ENCODE results near the gene DIP2C.
"Not testable (repeated sequence)": the region's sequence is repeated elsewhere in the genome, so short reads cannot be mapped to it uniquely, and the experiment has no call there.

Gene DIP2C

GRCh38 chr10:396535-397220 is 292.8 kb downstream of the DIP2C start:
- no peak for DNase-seq

GRCh38 chr10:396107-396506 is 293.4 kb downstream of the DIP2C start:
- DNase-seq: no peak

- DNase-seq: no peak
Measured at GRCh38 chr10:395665-396064, 293.8 kb downstream of the DIP2C start.

DNA sequence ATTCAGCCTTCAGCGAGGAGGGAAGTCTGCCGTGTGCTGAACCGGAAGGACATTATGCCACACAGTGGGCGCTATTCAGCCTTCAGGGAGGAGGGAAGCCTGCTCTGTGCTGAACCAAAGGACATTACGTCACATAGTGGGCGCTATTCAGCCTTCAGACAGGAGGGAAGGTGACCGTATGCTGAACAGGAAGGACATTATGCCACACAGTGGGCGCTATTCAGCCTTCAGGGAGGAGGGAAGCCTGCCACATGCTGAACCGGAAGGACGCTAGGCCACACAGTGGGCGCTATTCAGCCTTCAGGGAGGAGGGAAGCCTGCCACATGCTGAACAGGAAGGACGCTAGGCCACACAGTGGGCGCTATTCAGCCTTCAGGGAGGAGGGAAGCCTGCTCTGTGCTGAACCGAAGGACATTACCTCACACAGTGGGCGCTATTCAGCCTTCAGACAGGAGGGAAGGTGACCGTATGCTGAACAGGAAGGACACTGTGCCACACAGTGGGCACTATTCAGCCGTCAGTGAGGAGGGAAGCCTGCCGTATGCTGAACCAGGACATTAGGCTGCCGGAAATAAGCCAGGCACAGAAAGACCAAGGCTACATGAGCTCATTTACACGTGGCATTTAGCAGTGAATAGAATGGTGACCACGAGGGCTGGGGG is 294.9 kb downstream of the DIP2C start:
- DNase-seq: not testable (repeated sequence)

- DNase-seq: no peak
Measured at GRCh38 chr10:393787-394438, 295.6 kb downstream of the DIP2C start.

GRCh38 chr10:393106-393745 is 296.2 kb downstream of the DIP2C start:
- DNase-seq: no peak

DNA sequence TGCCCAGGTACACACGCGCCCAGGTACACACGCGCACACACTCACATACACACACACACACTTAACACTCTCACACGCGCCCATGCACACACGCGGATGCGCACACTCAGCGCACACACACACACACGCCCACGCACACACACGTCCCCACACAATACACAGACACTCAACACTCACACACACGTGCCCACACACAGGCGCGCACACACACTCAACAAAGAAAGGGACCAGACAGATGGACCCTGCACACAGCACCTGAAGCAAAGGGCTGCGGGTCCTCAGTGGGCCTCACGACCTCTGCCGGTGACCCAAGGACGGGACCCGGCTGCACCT is 296.8 kb downstream of the DIP2C start:
- no peak for DNase-seq

DNA sequence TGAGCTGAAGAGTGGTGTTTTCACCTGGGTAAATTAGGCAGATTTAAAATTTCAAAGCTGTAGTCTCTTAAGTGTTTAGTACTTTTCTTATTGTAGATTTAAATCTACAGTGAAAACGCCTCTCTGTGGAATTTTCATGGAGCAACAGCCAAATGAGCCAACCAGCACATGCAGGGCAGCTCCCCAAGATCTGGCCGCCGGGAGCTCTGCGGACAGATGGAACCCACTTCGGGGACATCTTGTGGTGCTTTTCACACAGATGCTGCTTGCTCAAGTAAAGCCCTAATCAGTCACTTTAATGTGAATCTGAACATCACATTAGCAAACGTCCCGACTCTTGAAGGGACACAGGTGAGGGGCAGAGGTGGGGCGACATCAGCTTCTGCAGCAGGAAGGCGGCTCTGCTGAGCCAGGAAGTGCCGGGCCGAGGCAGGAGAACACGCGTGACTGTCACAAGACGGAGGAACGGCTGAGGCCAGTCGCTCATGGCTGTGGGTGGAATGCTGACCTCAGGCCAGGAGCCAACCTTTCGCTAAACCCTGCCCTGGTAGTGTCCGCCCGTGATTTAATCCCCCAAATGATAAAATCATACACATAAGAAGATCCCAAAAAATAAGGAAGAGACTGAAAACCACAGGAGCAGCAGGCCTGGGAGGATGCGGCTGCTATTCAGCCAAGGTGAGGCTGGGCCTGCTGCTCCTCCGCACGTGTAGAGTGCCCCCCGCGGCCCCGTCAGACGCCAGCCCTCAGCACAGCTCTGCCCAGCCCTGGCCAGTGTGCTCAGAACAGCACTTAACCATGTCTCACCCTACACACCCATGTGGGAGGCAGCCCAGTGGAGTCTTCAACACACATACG is 297.4 kb downstream of the DIP2C start:
- DNase-seq: no peak

DNA sequence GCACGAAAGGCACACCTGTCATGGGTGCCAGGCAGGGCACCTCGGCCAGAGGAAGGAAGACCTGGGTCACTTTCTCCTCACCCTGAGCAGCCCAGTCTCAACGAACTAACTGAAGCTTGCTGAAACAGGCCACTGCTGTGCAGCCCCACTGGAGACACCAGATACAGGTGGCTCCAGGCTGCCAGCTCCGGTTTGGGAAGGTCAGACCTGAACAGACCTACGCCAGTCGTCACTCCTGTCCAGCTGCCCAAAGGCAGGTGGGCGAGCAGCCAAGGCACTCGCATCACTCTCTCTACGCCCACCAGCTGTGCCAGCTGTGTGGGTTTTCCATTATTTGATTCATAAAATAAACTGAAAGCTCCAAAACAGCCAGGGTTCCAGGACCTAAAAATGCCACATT is 298.2 kb downstream of the DIP2C start:
- peak; percentile 61 for DNase-seq

DNA sequence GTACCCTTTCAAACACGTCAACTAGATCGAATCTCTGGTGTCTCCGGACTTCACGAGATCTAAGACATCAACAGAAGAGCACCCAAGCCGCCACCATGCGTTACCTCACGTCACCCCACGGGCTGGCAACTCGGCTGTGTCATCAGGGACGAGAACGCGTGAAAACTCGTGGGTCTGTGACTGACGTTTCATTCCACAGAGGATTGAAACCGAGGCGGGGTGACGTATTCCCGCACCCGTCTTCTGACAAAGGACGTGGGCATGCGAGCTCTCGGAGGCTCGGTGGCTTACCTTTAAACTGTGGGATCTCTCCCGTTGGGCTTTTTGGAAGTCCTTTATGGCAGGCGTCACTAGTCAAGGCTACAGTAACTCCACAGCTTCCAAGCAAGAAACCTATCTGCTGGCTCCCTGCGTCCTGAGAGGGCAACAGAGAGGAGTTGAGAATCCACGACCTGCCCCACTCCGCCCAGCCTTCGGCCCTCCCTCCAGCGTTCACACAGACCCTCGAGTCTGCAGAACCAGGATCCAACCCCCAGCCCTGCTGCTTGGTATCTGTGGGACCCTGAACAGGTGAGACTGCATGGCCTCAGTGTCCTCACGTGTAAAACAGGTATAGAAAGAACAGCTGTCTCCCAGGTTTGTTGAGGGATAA is 298.9 kb downstream of the DIP2C start:
- no peak for DNase-seq

- no peak for DNase-seq
Measured at GRCh38 chr10:389836-390448, 299.5 kb downstream of the DIP2C start.

DNA sequence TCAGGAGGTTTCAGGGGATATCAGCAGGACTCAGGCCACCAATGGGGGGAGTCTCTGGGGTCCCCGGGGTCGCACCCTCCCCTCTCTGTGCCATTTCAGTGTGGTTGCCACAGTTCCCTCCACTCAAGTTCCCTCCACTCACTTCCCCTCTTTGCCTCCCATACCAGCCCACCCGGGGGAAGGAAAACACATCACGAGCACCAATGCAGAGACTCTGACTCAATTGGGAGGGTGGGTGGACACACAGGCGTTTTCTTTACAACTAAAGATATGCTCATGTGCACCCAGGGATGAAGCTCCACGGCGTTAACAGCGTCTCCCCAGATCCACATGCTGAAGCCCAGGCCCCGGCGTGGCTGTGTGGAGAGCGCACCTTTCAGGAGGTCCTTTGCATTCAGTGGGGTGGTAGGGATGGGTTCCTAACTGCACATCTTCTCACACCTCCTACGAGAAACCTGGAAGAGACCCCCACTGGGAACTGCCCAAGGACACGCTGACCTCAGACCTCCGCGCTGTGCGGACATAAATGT is 300.1 kb downstream of the DIP2C start:
- DNase-seq: no peak

DNA sequence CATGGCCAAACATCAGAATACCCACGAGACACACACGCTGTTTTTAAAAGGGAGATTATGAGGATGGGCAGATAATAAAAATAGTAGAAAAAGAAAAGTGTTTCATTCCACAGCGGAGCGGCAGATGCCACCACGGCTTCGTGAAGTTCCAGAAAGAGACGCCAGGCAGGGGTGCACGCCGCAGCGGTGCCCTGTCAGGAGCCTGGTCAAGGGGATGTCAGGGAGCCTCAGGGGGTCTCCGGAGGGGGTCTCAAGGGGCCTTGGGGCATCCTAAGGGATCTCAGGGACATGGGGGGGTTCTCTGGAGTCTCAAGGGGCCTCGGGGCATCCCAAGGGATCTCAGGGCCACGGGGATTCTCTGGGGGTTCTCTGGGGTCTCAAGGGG is 300.8 kb downstream of the DIP2C start:
- DNase-seq: no peak

DNA sequence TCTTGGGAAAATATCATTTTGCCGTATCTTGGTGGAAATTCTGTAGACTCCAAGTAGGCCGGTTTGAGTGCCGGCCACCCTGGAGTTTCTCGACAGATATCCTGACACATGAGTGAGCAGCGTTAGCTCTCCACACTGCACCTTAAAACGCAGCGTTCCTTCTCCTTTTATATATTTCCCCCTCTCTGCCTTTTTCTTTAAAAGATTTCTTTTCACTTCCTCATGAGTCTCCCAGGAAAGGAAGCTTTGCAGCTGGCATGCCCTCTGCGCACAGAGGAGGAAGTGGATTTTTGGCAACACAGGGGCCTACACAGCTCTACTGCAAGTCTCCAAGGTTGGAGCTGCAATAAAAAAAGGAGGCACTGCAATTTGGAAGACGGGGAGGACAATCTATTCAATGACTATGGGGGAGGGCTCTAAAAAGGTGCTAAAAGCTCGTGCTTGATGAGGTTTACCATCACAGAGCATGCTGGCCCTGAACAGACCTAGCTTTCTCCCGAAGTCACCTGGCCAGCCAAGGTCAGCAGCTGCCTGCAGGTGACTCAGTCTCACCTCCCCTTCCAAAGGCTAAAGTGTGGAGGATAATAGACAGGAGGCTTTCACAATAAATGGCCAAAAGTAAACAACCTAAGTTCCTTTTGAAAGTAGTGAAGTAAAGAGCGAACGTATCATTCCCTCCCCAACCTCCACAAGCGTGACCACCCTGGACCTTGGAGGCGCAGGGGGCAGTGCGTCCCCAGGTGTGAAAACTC is 301.4 kb downstream of the DIP2C start:
- DNase-seq: no peak

GRCh38 chr10:387593-387891 is 301.9 kb downstream of the DIP2C start:
- no peak for DNase-seq

GRCh38 chr10:386771-387592 is 302.5 kb downstream of the DIP2C start:
- no peak for DNase-seq

DNA sequence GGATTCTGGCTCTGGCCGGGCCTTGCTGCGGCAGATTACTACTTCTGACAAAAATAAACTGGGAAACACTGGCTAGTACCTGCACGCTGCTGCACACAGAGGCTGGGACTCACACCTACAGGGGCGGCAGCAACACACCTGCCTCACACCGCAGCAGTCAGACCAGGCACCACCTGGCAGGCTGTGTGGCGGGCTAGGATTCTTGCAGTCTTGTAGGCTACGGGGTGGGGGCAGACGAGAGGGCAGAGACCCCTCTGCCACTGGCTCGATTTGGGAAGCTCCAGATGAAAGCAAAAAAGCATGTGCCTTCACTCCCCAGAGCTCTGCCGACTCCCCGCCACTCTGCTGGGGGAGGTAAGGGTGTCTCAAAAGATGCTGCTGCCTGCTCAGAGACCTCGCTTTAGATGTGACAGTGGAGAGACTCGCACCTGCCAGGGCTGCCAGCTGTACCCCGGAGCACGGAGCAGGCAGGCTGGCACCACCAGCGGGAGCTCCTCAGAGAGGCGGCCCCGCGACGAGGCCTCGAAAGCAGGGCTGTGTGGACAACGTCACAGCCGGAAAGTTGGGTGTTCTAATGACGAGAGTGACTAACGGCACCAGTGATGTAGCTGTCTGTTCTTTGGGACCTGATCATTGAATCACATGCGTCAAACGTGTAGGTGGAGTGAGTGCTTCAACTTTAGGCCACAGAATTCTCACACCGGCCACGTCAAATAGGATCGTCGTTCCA is 303.7 kb downstream of the DIP2C start:
- DNase-seq: no peak

- DNase-seq: no peak
Measured at GRCh38 chr10:384538-385305, 304.7 kb downstream of the DIP2C start.

DNA sequence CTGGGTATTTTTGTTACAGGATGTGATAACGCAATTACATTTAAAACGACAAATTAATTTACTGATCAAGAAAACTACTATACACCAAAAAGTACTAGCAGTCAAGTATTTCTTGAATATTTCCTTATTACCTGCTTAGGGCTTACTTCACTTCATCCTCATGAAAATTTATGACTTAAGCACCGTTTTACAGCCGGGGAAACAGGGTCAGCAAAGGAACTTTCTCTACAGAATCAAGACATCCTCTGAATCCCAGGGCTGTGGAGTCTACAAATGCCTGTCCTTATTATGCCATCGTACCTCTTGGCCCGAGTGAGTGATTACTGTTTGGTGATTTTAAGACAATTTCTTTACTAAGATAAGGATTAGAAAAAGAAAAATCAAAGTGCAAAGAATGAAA is 305.9 kb downstream of the DIP2C start:
- no peak for DNase-seq
